DND-41 (cell line): ENCODE measurements around the gene DDIT3.

Experiments
- EZH2 ChIP-seq: IDR thresholded peaks from 3 replicates; pipeline ENCODE4 v1.6.1; 2012; ENCODE audit warnings: borderline replicate concordance, low read depth, mild to moderate bottlenecking, moderate library complexity, low read length, inconsistent platforms; ENCODE audit not compliant: severe bottlenecking
- TF ChIP-seq, protein P1 (sequence below): IDR thresholded peaks from 2 replicates; pipeline ENCODE4 v1.5.1; 2012; ENCODE audit warnings: borderline replicate concordance, low read length, moderate library complexity, mild to moderate bottlenecking; ENCODE audit not compliant: poor library complexity, severe bottlenecking; ENCODE audit errors: extremely low read depth

DNA sequence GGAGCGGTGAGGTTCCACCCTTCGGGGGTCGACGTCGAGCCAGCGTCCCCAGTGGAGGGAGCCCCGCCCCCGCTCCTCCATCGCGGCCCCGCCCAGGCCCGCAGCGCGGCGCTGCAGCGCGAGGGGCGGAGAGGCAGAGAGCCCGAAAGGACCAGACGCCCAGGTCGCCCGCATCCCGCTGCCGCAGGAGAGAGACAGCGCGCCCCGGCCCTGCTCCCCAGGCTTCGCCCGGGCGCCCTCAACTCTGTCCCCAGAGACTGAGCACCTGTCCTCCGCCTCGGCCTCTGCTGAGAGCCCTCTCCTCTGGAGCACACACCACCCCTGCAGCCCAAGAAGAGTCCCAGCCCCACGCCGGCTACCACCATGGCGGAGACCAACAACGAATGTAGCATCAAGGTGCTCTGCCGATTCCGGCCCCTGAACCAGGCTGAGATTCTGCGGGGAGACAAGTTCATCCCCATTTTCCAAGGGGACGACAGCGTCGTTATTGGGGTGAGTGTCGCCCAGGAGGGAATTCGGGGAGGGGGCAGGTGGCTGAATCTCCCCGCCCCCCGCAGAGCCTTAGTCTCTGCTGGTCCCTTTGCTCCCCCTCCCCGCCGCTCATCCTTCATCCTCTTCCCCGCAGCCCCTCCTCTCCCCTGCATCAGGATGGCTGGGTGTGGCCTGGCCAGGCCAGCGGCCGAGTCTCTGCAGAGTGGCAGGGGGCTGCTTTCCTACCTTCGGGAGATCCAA is 29.8 kb upstream of the DDIT3 start, which contains the start of gene KIF5A:
- TF ChIP-seq, protein P1, sequence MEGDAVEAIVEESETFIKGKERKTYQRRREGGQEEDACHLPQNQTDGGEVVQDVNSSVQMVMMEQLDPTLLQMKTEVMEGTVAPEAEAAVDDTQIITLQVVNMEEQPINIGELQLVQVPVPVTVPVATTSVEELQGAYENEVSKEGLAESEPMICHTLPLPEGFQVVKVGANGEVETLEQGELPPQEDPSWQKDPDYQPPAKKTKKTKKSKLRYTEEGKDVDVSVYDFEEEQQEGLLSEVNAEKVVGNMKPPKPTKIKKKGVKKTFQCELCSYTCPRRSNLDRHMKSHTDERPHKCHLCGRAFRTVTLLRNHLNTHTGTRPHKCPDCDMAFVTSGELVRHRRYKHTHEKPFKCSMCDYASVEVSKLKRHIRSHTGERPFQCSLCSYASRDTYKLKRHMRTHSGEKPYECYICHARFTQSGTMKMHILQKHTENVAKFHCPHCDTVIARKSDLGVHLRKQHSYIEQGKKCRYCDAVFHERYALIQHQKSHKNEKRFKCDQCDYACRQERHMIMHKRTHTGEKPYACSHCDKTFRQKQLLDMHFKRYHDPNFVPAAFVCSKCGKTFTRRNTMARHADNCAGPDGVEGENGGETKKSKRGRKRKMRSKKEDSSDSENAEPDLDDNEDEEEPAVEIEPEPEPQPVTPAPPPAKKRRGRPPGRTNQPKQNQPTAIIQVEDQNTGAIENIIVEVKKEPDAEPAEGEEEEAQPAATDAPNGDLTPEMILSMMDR: no peak
- no peak for TF ChIP-seq EZH2
